SH-SY5Y (cell line): ENCODE measurements around the gene MEAK7.
A peak's percentile ranks its signal among the peaks of the same experiment; 100 is the strongest.

Experiments
- GATA2 ChIP-seq: IDR thresholded peaks from 2 replicates; pipeline ENCODE4 v1.6.1; 2011; ENCODE audit warnings: mild to moderate bottlenecking, low read depth, low read length
- GATA3 ChIP-seq: IDR thresholded peaks from 2 replicates; pipeline ENCODE4 v1.6.1; 2011; ENCODE audit warnings: low read depth, mild to moderate bottlenecking, low read length, moderate library complexity

MEAK7 gene

DNA sequence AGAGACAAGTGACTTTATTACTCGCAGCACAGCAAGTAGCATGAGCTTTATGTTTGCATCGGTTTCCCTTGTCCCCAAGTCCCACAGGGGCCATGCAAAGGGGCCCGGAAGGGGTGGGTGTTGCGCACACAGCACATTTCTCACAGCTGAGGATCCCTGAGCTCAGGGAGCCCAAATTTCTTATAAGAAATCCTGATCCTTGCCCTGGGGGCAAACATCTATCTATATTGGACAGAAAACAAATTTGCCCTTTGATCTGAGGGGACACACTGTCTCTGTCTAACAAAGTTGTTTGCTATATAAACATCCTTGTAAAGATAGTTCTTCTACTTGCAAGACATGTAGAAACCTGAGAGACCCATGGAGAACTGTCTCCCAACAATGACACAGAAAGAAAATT is 35.7 kb upstream of the MEAK7 start:
- TF ChIP-seq GATA2 = no peak
- TF ChIP-seq GATA3 = no peak

DNA sequence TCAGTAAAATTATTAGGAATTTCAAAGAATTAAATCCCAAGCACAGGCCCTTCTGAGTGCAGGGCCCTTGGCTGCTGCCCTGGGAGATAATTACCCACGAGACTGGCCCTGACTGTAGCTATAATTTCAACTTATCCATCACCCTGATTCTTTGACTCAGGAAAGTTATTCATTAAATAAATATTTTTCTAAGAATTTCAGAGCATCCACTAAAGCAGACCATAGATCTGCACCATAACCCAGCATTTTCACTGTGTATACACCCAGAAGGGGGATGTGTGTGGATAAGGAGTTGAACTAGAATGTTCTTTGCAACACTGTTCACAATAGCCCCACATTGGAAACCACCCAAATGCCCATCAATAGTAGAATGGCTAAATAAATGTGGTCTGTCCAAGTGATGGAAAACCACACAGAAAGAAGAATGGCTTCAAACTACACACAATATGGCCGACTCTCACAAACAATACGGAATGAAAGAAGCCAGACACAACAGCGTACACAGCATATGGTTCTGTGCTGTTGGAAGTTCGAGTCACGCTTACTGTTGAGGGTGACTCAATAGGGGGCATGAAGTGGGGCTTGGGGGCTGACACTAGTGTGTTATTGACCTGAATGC is 33.9 kb upstream of the MEAK7 start:
- TF ChIP-seq GATA2 (no peak), GATA3 (no peak)

DNA sequence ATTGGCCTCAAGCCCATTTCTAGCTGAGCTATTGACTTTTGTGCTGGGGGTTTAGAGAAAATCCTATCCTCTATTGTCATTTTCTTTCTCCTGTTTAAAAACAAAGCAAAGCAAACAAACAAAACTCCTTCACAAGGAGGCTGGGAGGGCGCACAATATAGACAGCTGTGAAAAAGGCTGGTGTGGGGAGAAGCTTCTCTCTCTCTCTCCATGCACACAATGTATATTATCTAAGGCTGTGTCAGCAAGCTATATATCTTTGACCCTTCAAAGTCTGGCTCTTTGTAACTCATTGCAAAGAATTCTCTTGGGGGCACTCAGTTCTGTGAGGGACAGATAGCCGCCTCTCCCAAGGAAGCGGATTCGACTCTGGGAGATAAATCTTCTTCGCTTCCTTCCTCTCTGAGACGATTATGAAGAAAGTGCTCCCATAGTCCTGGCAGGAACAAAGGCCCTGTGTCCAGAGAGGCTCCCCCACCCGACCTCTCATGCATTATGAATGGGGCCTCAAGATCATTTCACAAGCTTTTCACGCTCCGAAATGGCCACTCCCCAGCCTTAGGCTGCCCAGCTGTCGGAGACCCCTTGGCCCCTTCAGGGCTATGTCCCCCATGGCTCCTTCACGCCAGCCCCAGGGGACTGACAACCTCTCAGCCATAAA is 33.2 kb upstream of the MEAK7 start:
- TF ChIP-seq GATA2 (no peak), GATA3 (no peak)

DNA sequence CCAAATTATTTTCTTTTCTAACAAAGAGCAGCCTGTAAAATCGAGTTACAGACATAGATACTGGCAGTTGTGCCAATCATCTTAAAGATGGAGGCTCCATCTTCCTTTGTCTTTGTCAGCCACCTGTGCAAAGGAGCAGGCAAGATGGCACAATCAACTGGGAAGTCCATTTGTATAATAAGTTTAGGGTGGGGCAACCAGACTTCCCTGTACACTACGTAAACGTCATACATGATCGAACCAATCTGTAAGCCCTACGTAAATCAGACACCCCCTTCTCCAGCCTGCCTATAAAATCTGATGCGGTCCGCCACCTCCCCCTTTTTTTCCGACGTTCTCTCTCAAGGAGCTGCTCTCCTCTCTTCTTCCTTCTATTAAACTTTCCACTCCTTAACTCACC is 31.4 kb upstream of the MEAK7 start:
- TF ChIP-seq GATA2 (no peak), GATA3 (no peak)

DNA sequence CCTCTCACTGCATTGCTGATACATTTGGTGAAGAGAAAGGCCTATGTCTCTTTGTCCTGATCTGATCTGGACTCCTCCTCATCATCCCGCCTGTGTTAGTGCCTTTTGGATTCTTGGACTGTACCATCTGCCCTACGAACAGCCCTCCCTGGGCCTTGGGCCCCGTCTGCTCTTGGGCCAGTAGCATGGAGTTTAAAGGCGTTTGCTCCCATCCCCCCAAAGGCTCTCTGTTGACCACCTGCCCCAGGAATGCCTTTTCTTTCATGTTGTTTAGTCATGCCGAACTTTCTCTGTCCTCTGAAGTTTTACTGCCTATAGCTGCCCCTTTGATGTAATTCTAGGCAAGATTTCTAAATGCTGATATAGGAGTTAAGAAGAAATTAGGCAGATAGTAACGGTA is 30.9 kb upstream of the MEAK7 start:
- TF ChIP-seq GATA2 (no peak), GATA3 (no peak)

DNA sequence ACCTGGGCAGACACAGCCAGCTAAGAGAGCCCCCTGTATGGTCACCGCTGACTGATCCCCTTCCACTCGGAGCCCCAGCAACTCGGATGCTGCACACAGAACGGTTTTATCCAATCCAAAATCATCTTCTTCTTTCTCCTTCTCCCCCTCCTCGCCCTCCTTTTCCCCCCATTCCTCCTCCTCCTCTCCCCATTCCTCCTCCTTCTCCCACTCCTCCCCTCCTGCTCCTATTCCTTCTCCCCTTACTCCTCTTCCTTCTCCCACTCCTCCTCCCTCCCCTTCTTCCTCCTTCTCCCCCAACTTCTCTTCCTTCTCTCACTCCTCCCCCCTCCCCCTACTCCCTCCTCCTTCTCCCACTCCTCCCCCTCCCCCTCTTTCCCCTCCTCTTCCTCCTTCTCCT is 30.4 kb upstream of the MEAK7 start:
- no peak for TF ChIP-seq GATA3
- TF ChIP-seq GATA2 = no peak

DNA sequence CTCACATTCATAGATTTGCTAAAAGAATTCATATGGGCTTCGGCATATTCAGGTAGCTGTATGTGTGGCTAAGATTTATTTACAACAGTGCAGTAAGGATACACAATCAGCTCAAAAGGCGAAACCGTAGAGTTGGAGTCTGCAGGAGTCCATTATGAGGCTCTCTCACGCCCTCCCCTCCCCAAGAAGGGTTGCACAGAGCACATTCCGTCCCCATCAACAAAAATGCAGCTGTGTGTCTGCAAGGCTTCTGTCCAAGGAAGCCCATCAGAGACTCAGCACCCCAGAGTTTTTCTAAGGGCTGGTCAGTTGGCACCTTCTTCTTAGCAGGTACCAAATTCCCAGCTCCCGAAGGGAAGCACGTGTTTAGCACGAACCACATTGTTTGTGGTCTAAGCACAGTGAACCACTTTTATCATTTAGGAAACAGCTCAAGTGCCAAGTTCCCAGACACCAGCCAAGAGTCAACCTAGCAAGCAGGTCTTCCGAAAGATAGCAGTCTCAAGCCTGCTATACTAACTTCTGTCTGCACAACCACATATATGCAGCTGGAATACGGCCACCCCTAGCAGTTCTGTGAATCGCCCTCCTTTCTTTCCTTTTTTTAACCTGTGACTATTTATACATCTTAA is 28.5 kb upstream of the MEAK7 start:
- TF ChIP-seq GATA2 (no peak), GATA3 (no peak)

DNA sequence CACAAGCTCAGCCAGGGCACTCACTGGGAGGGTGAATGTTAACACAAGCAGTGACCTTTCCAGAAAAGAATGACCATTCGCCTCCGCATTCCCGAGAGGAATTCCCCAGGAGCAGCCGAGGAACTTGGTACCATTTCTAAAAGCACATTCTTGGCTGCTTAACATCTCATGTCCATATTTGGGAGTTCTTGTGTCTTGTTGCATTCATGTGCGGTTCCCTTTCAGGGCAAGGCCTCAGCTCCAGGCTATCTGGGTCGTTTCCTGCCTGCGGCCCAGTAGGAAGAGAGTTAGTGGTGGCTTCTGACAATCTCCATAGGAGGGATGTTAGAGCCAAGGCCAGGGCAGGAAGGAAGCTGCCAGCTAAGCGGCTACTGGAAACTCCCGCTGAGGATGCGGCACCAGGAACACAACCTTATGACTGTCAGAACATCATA is 27.8 kb upstream of the MEAK7 start:
- TF ChIP-seq GATA2 (no peak), GATA3 (no peak)

DNA sequence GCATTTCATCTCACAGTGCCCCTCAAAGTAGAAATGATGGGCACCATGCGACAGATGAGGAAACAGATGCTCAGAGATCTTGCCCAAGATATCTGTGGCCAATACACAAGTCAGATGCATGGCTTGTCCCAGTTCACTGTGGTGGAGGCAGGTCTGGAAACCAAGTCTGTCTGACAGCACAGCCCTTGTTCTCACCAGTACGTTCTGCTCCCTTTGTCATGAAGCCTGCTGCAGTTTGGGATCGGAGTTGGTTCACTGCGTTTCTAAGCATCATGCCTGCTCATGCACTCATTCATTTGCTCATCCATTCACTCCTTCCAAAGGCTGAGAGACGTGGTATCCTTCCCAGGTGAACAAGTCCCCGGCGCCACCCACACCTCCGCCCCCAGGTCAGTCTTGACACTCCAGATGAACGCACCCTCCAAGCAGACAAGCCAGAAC is 27.2 kb upstream of the MEAK7 start:
- TF ChIP-seq GATA3 (no peak), GATA2 (peak; percentile 50; the same call in 1 of the 2 replicates)

DNA sequence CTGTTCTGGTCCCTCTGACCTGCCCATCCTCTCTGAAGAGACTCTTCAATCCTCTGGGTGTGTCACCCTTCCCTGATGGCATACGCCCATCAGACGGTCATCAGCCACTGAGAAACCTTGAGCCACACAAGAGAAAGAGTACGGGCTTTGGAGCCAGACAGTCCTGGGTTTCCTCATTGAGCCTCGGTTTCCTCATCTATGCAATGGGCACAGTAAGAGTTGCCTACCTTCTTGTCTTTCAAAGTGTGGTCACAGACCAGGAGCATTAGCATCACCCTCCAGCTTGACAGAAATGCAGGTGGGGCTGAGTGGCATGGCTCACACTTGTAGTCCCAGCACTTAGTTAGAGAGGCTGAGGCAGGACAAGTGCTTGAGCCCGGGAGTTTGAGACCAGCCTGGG is 26.1 kb upstream of the MEAK7 start:
- TF ChIP-seq GATA2 = no peak
- TF ChIP-seq GATA3 = no peak

DNA sequence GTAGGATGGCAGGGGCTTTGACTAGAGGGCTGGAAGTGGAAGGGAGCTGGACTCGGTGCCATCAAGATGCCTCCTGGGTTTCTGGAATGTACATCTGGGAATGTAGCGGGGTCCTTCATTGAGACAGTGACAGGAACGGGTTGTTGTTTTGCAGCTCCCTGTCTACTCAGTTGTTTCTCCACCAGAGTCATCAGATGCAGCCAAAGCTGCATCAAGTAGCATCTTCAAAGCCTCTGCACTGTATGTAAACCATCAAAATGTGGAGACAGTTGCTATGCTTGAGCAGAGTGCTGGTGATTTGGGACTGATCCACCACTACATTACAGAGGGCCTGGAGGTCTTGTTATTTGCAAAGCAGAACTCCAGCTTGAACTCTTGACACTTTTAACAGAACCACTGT is 25.1 kb upstream of the MEAK7 start:
- no peak for TF ChIP-seq GATA3
- no peak for TF ChIP-seq GATA2

DNA sequence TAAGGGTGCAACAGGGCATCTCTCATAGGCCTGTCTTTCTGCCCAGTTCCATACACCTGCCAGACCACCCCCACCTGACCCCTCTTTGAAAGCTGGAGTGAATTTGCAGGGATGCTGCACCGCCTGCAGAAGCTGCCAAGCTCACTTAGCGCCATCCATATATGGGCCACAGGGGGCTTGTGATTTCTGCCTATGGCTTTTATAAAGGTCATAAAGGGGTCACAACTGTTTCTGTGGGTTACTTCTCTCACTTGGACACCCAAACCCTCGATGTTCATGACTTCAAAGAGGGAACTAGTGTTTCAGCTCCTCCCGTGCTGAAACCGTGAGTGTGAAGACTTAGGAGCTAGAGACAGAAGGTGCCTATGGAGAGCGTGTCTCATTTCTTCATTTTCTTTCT is 23.9 kb upstream of the MEAK7 start:
- TF ChIP-seq GATA2 (no peak), GATA3 (no peak)

DNA sequence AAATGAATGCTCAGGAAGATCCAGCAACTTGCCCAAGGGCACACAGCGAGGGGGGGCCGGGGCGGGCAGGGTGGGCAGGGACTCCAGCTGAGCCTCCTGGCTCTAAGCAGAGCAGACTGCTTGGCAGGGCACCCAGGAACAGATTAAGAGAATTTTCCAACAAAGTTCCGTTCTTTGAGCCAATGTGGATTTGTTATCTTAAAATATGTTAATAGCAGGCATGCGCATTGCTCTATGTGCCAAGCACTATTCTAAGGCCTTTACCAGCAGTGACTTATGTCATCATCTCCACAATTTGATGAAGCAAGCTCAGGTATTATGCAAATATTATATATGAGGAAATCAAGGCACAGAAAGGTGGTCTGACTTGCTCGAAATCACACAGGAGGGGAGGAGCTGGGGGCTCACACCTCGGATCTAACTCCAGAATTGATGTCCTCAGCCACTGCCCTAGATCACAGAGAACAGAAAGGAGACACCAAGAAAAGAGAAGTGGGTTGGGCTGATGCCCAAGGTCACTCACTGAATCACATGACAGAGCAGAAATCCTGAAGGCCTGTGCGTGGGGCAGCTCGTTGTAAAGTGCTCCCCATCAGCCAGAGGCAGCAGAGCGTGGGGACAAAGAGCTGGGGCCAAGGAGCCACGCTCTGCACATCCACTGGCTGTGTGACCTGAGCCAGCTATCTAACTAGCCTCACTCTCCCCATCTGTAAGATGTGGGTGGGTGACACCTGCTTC is 23.2 kb upstream of the MEAK7 start:
- TF ChIP-seq GATA2 (no peak), GATA3 (no peak)

DNA sequence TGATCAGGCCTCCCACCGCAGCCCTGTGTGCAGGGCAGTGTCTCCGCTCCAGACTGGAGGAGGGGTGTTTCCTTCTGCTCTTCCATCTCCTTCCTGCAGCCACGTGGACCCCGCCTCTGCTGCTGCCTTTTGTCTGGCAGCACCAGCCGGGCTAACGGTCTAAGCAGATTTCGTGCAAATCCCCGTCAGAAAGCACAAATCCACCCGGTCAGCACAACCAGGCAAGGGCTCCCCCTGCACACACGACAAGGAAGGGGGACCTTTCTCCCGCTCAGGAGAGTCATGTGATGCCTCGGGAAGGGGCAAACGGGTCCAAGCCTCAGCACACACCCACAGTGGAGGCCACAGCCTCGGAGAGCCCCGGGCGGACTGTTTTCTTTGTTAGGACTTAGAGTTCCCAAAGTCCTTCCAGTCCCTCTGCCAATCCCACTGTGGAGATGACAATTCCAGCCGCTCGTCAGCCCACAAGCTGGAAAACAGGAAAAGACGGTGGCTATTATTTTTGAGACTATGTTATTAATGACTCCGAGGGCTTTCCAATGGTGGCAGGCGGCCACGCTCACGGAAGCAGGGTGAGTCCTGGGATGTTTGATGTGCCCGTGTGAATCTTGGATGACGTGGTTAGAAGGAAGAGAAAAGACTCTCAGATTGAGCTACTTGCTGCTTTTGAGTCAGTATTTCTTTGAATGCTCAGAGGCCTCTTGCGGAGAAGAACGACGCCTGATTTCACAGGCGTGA is 22.5 kb upstream of the MEAK7 start:
- no peak for TF ChIP-seq GATA2
- TF ChIP-seq GATA3 = no peak
